Mononuclear cell (primary cell): Measurements from ENCODE around the gene CACNA1C. TPM values are rescaled to one million over a fixed set of nuclear protein-coding genes. Genes with fewer than 3 reads are reported as not detected.

ENCODE experiments used
- H3K27me3 ChIP-seq: 2 replicates; pipeline ENCODE4 v1.6.0; 2011; ENCODE audit warnings: low read length, control low read depth; ENCODE audit not compliant: insufficient read depth
- H3K4me1 ChIP-seq: 2 replicates; pipeline ENCODE4 v1.5.1; 2011; ENCODE audit warnings: mild to moderate bottlenecking, low read length, control low read depth; ENCODE audit not compliant: insufficient read depth
- H3K4me3 ChIP-seq: 2 replicates; pipeline ENCODE4 v1.5.1; 2011; ENCODE audit warnings: mild to moderate bottlenecking, low read length, moderate library complexity
- H3K9me3 ChIP-seq: 2 replicates; pipeline ENCODE4 v1.5.1; 2011; ENCODE audit warnings: low read depth, mild to moderate bottlenecking, control low read depth, low read length
- total RNA-seq: library from RNA; depleted of rRNA; stranded (reverse); fragments of >200 nt; gene quantifications from one replicate; pipeline ENCODE4 v1.2.3, GENCODE V29; 2012

CACNA1C gene
- total RNA-seq, 1 donor = 0.10 TPM

- H3K4me3 ChIP-seq = no peak overlapping the region
Measured at GRCh38 chr12:2387103-2387834, 334.5 kb downstream of the CACNA1C start.

GRCh38 chr12:2389079-2389790 lies 336.4 kb downstream of the CACNA1C start:
- Histone ChIP-seq H3K4me3 (no peak overlapping the region), H3K4me1 (no peaks in the 10 kb centered on the region), H3K27me3 (no peaks in the 10 kb centered on the region)

More at GRCh38 chr12:2387103-2387834, 334.5 kb downstream of the CACNA1C start:
- no peaks in the 10 kb centered on the region for H3K9me3 ChIP-seq
- H3K27me3 ChIP-seq = no peaks in the 10 kb centered on the region
- peaks cover 11% of the 10 kb centered on the region for H3K4me1 ChIP-seq

GRCh38 chr12:2390133-2390532 lies 337.3 kb downstream of the CACNA1C start:
- Histone ChIP-seq H3K4me3 (no peak overlapping the region), H3K9me3 (no peaks in the 10 kb centered on the region), H3K4me1 (no peaks in the 10 kb centered on the region), H3K27me3 (no peaks in the 10 kb centered on the region)

More at GRCh38 chr12:2389079-2389790, 336.4 kb downstream of the CACNA1C start:
- H3K9me3 ChIP-seq = no peaks in the 10 kb centered on the region

GRCh38 chr12:2390850-2391390 lies 338.1 kb downstream of the CACNA1C start:
- Histone ChIP-seq H3K4me3 (no peak overlapping the region), H3K4me1 (no peaks in the 10 kb centered on the region), H3K9me3 (no peaks in the 10 kb centered on the region), H3K27me3 (no peaks in the 10 kb centered on the region)

- Histone ChIP-seq H3K9me3 (no peaks in the 10 kb centered on the region), H3K4me3 (no peak overlapping the region), H3K4me1 (no peaks in the 10 kb centered on the region), H3K27me3 (no peaks in the 10 kb centered on the region)
Measured at GRCh38 chr12:2391740-2392331, 339.0 kb downstream of the CACNA1C start.

- Histone ChIP-seq H3K4me3 (no peak overlapping the region), H3K4me1 (no peaks in the 10 kb centered on the region), H3K27me3 (no peaks in the 10 kb centered on the region), H3K9me3 (no peaks in the 10 kb centered on the region)
Measured at GRCh38 chr12:2393016-2393415, 340.2 kb downstream of the CACNA1C start.

GRCh38 chr12:2393996-2394395 lies 341.2 kb downstream of the CACNA1C start:
- no peaks in the 10 kb centered on the region for H3K27me3 ChIP-seq
- no peaks in the 10 kb centered on the region for H3K4me1 ChIP-seq
- no peaks in the 10 kb centered on the region for H3K9me3 ChIP-seq
- no peak overlapping the region for H3K4me3 ChIP-seq

- Histone ChIP-seq H3K4me1 (no peaks in the 10 kb centered on the region), H3K27me3 (no peaks in the 10 kb centered on the region), H3K9me3 (no peaks in the 10 kb centered on the region), H3K4me3 (no peak overlapping the region)
Measured at GRCh38 chr12:2395354-2395977, 342.7 kb downstream of the CACNA1C start.

GRCh38 chr12:2396448-2396871 lies 343.7 kb downstream of the CACNA1C start:
- Histone ChIP-seq H3K9me3 (no peaks in the 10 kb centered on the region), H3K4me3 (no peak overlapping the region), H3K27me3 (no peaks in the 10 kb centered on the region), H3K4me1 (no peaks in the 10 kb centered on the region)

- no peak overlapping the region for H3K4me3 ChIP-seq
- no peaks in the 10 kb centered on the region for H3K9me3 ChIP-seq
- no peaks in the 10 kb centered on the region for H3K4me1 ChIP-seq
- H3K27me3 ChIP-seq = no peaks in the 10 kb centered on the region
Measured at GRCh38 chr12:2397356-2398045, 344.7 kb downstream of the CACNA1C start.

- Histone ChIP-seq H3K4me3 (no peak overlapping the region), H3K27me3 (no peaks in the 10 kb centered on the region), H3K9me3 (no peaks in the 10 kb centered on the region), H3K4me1 (no peaks in the 10 kb centered on the region)
Measured at GRCh38 chr12:2401040-2401439, 348.3 kb downstream of the CACNA1C start.

GRCh38 chr12:2402073-2402579 lies 349.3 kb downstream of the CACNA1C start:
- Histone ChIP-seq H3K4me1 (no peaks in the 10 kb centered on the region), H3K27me3 (no peaks in the 10 kb centered on the region)

GRCh38 chr12:2403221-2403976 lies 350.6 kb downstream of the CACNA1C start:
- Histone ChIP-seq H3K27me3 (no peaks in the 10 kb centered on the region), H3K9me3 (no peaks in the 10 kb centered on the region), H3K4me3 (no peak overlapping the region)

More at GRCh38 chr12:2402073-2402579, 349.3 kb downstream of the CACNA1C start:
- no peaks in the 10 kb centered on the region for H3K9me3 ChIP-seq
- H3K4me3 ChIP-seq = no peak overlapping the region

GRCh38 chr12:2405039-2405438 lies 352.3 kb downstream of the CACNA1C start:
- H3K4me1 ChIP-seq = no peaks in the 10 kb centered on the region
- no peaks in the 10 kb centered on the region for H3K9me3 ChIP-seq
- no peak overlapping the region for H3K4me3 ChIP-seq
- no peaks in the 10 kb centered on the region for H3K27me3 ChIP-seq

More at GRCh38 chr12:2403221-2403976, 350.6 kb downstream of the CACNA1C start:
- H3K4me1 ChIP-seq = no peaks in the 10 kb centered on the region
